ENCODE data around the gene MACROD1.

The MACROD1 gene

GRCh38 chr11:64057890-64058289 lies 108.0 kb downstream of the MACROD1 start:
- no peak for TF ChIP-seq CTCF (IDR thresholded peaks at IDR 0.05; ENCODE audit: low read depth, low read length, missing control alignments)
- in situ Hi-C loops (cut with HindIII; ENCODE audit: low sequenced_read_pairs): no loop called here
- no peak for DNase-seq (ENCODE audit: low read depth)
- no peak overlapping the region for H3K4me3 ChIP-seq (ENCODE audit: low read depth, low read length)

- in situ Hi-C loops (cut with HindIII; ENCODE audit: low sequenced_read_pairs): no loop called here
- no peak for DNase-seq (ENCODE audit: low read depth)
- no peak for TF ChIP-seq CTCF (IDR thresholded peaks at IDR 0.05; ENCODE audit: low read depth, low read length, missing control alignments)
- H3K4me3 ChIP-seq (ENCODE audit: low read depth, low read length): no peak overlapping the region
These were observed 109.1 kb downstream of the MACROD1 start for GRCh38 chr11:64056861-64057260.

GRCh38 chr11:64056213-64056785 lies 109.6 kb downstream of the MACROD1 start:
- in situ Hi-C loops (cut with HindIII; ENCODE audit: low sequenced_read_pairs): no loop called here
- DNase-seq (ENCODE audit: low read depth): no peak
- no peak for TF ChIP-seq CTCF (IDR thresholded peaks at IDR 0.05; ENCODE audit: low read depth, low read length, missing control alignments)
- no peak overlapping the region for H3K4me3 ChIP-seq (ENCODE audit: low read depth, low read length)

GRCh38 chr11:64055077-64055476 lies 110.8 kb downstream of the MACROD1 start:
- no peak for TF ChIP-seq CTCF (IDR thresholded peaks at IDR 0.05; ENCODE audit: low read depth, low read length, missing control alignments)
- DNase-seq (ENCODE audit: low read depth): no peak
- in situ Hi-C loops (cut with HindIII; ENCODE audit: low sequenced_read_pairs): no loop called here
- no peak overlapping the region for H3K4me3 ChIP-seq (ENCODE audit: low read depth, low read length)

GRCh38 chr11:64053699-64054098 lies 112.2 kb downstream of the MACROD1 start:
- no peak for TF ChIP-seq CTCF (IDR thresholded peaks at IDR 0.05; ENCODE audit: low read depth, low read length, missing control alignments)
- in situ Hi-C loops (cut with HindIII; ENCODE audit: low sequenced_read_pairs): loop anchor here (5.0 kb wide), 1 partner anchor 46 kb away; no protein-coding TSS in a partner anchor
- no peak overlapping the region for H3K4me3 ChIP-seq (ENCODE audit: low read depth, low read length)
- no peak for DNase-seq (ENCODE audit: low read depth)

- H3K4me3 ChIP-seq (ENCODE audit: low read depth, low read length): no peak overlapping the region
- TF ChIP-seq CTCF (IDR thresholded peaks at IDR 0.05; ENCODE audit: low read depth, low read length, missing control alignments): no peak
- DNase-seq (ENCODE audit: low read depth): no peak
- in situ Hi-C loops (cut with HindIII; ENCODE audit: low sequenced_read_pairs): loop anchor here (5.0 kb wide), 1 partner anchor 46 kb away; no protein-coding TSS in a partner anchor
These were observed 112.8 kb downstream of the MACROD1 start for GRCh38 chr11:64052938-64053622.
